SK-N-MC (cell line): Measurements from ENCODE around the gene PPM1B.

ENCODE experiments used
- EZH2 ChIP-seq: fragments of 200-600 bp; sonication (generic); IDR thresholded peaks from one replicate; pipeline ENCODE4 v1.6.1; 2017; ENCODE audit warnings: antibody characterized with exemption
- FOXP2 ChIP-seq: optimal IDR thresholded peaks from 2 replicates; pipeline ENCODE3; 2011; ENCODE audit warnings: mild to moderate bottlenecking, moderate library complexity; ENCODE audit not compliant: insufficient read depth; ENCODE audit errors: extremely low read length, control extremely low read depth
- POLR2AphosphoS5 ChIP-seq: IDR thresholded peaks from 2 replicates; pipeline ENCODE4 v1.6.1; 2012; ENCODE audit warnings: mild to moderate bottlenecking, low read depth, low read length, borderline replicate concordance

GRCh38 chr2:44189104-44189503, 20.4 kb downstream of the PPM1B start:
- no peak for TF ChIP-seq POLR2AphosphoS5
- no peak for TF ChIP-seq EZH2
- TF ChIP-seq FOXP2 = no peak
